Measurements from ENCODE around the gene HMX1. TPM values are rescaled to one million over a fixed set of nuclear protein-coding genes. Genes with fewer than 3 reads are reported as not detected.
A peak's percentile ranks its signal among the peaks of the same experiment; 100 is the strongest.

The HMX1 gene
- total RNA-seq, 4 donors from 2014 or later = not detected

DNA sequence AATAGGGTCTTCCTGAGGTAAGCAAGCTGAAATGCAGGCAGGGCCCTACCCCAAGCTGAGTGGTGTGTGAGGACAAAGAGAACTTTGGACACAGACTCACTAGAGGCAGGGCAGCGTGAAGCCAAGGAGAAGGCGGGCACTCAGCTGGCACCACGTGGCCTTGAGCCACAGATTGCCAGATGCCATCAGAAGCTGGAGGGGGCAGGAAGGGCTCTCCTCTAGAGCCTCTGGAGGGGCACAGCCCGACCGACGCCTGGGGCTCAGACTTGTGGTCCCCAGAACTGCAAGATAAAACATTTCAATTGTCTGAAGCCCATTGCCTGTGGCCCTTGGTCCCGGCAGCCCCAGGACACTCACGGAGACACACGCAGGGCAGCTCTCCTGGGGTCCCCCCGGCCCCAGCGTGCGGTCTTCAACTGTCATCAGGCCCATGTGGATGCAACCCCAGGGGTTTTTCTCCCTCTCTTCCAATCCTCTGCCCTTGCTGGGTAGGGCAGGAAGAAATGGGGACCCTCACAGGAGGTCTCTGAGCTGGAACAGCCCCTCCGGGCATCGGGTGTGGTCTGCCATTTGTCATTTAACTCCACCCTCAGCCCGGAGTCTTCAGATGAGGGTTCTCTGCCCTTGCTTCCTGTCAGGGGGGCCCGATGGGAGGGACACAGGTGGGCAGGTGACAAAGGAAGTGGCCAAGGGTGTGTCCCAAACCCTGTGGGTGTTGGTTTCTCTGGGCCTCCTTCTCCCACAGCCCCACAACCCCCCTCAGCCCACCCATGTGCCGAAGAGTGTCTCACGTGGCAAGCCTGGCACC is 22.2 kb downstream of the HMX1 start:
- 39% methylated on average over 11 of the region's 18 CpGs for WGBS
- TF ChIP-seq EP300 (IDR thresholded peaks at IDR 0.05) = no peak
- TF ChIP-seq POLR2AphosphoS5 (IDR thresholded peaks at IDR 0.05) = no peak
- no peak for TF ChIP-seq CTCF (IDR thresholded peaks at IDR 0.05)
- TF ChIP-seq POLR2A (IDR thresholded peaks at IDR 0.05) = no peak
- Histone ChIP-seq H3K27me3 (peaks cover 92% of the 10 kb centered on the region), H3K36me3 (no peaks in the 10 kb centered on the region), H3K27ac (no peak overlapping the region), H3K4me3 (no peak overlapping the region), H3K9me3 (no peaks in the 10 kb centered on the region), H3K4me1 (no peaks in the 10 kb centered on the region)
- peak; percentile 46 to 70 for DNase-seq (ENCODE audit: low spot score in 2 of 2)

- peak; percentile 24 to 34 for DNase-seq (ENCODE audit: low spot score in 2 of 2)
These were observed 23.0 kb downstream of the HMX1 start for GRCh38 chr4:8848507-8849265.

GRCh38 chr4:8847764-8848163 is 23.9 kb downstream of the HMX1 start:
- no peaks in the 10 kb centered on the region for H3K36me3 ChIP-seq
- H3K4me3 ChIP-seq = no peak overlapping the region
- peaks cover 81% of the 10 kb centered on the region for H3K27me3 ChIP-seq
- TF ChIP-seq CTCF (IDR thresholded peaks at IDR 0.05) = no peak
- no peak for TF ChIP-seq POLR2A (IDR thresholded peaks at IDR 0.05)
- no peak for TF ChIP-seq EP300 (IDR thresholded peaks at IDR 0.05)
- TF ChIP-seq POLR2AphosphoS5 (IDR thresholded peaks at IDR 0.05) = no peak
- H3K4me1 ChIP-seq = no peaks in the 10 kb centered on the region
- no peaks in the 10 kb centered on the region for H3K9me3 ChIP-seq
- no peak overlapping the region for H3K27ac ChIP-seq
- 15% methylated on average over 10 of the region's 10 CpGs for WGBS
- DNase-seq (ENCODE audit: low spot score in 2 of 2) = peak; percentile 7 to 15

More at GRCh38 chr4:8848507-8849265, 23.0 kb downstream of the HMX1 start:
- H3K9me3 ChIP-seq = no peaks in the 10 kb centered on the region
- TF ChIP-seq POLR2A (IDR thresholded peaks at IDR 0.05) = no peak
- TF ChIP-seq CTCF (IDR thresholded peaks at IDR 0.05) = no peak
- TF ChIP-seq POLR2AphosphoS5 (IDR thresholded peaks at IDR 0.05) = no peak
- no peak for TF ChIP-seq EP300 (IDR thresholded peaks at IDR 0.05)
- H3K4me1 ChIP-seq = no peaks in the 10 kb centered on the region
- peaks cover 90% of the 10 kb centered on the region for H3K27me3 ChIP-seq
- no peaks in the 10 kb centered on the region for H3K36me3 ChIP-seq
- H3K27ac ChIP-seq = no peak overlapping the region
- 73% methylated on average over 14 of the region's 14 CpGs for WGBS
- H3K4me3 ChIP-seq = no peak overlapping the region

DNA sequence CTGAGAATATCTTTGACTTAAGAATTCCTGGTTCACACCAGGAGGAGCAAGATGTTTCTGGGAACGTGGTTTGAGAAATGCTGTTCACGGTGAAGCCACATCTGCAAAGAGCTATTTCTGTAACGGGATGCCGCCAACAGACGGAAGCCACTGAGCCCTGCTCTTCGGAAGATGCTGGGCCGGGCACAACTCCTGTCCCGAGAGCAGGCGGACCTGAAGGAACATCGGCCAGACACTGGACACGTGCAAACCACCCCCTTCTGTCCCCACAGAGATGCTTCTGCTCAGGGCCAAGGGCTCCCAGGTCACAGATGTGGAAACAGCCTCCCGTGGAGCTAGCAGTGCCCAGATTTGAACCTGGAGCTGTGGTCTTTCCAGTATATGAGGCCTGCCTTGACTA is 24.3 kb downstream of the HMX1 start:
- Histone ChIP-seq H3K27me3 (peaks cover 77% of the 10 kb centered on the region), H3K9me3 (no peaks in the 10 kb centered on the region), H3K36me3 (no peaks in the 10 kb centered on the region), H3K4me1 (no peaks in the 10 kb centered on the region), H3K27ac (no peak overlapping the region), H3K4me3 (no peak overlapping the region)
- 35% methylated on average over 4 of the region's 12 CpGs for WGBS
- DNase-seq (ENCODE audit: low spot score in 2 of 2) = peak; percentile 9 to 52
- TF ChIP-seq POLR2AphosphoS5 (IDR thresholded peaks at IDR 0.05) = no peak
- TF ChIP-seq POLR2A (IDR thresholded peaks at IDR 0.05) = no peak
- TF ChIP-seq EP300 (IDR thresholded peaks at IDR 0.05) = no peak
- no peak for TF ChIP-seq CTCF (IDR thresholded peaks at IDR 0.05)

- no peaks in the 10 kb centered on the region for H3K9me3 ChIP-seq
- no peak overlapping the region for H3K27ac ChIP-seq
- H3K36me3 ChIP-seq = no peaks in the 10 kb centered on the region
- 61% methylated on average over 3 of the region's 3 CpGs for WGBS
- no peaks in the 10 kb centered on the region for H3K4me1 ChIP-seq
- peaks cover 72% of the 10 kb centered on the region for H3K27me3 ChIP-seq
- DNase-seq (ENCODE audit: low spot score in 2 of 2) = peak; percentile 17 to 62
- TF ChIP-seq EP300 (IDR thresholded peaks at IDR 0.05) (no peak), POLR2AphosphoS5 (IDR thresholded peaks at IDR 0.05) (no peak), POLR2A (IDR thresholded peaks at IDR 0.05) (no peak), CTCF (IDR thresholded peaks at IDR 0.05) (no peak)
- no peak overlapping the region for H3K4me3 ChIP-seq
These were observed 24.8 kb downstream of the HMX1 start for GRCh38 chr4:8846826-8847225.
